Ureter (tissue), 1 donor: ENCODE data around the gene VOPP1. TPM values are rescaled to one million over a fixed set of nuclear protein-coding genes. Genes with fewer than 3 reads are reported as not detected.
"Not testable (repeated sequence)": the region's sequence is repeated elsewhere in the genome, so short reads cannot be mapped to it uniquely, and the experiment has no call there.

Experiments used
- DNase-seq: peaks from one replicate; pipeline ENCODE4 v3.0.0-alpha.2; 2020; ENCODE audit warnings: low spot score
- total RNA-seq: library from RNA; stranded (reverse); gene quantifications from one replicate; pipeline ENCODE4 v1.2.4, GENCODE V29; 2023
- donor health status: DM: yes; HTN: yes; CAD: no.

Gene VOPP1
- total RNA-seq, 1 donor from 2014 or later, result 47.1 TPM

GRCh38 chr7:55510206-55510605, 62.1 kb downstream of the VOPP1 start:
- DNase-seq, result not testable (repeated sequence)

GRCh38 chr7:55509322-55509721, 63.0 kb downstream of the VOPP1 start:
- DNase-seq, result no peak

GRCh38 chr7:55508221-55509011, 63.9 kb downstream of the VOPP1 start:
- DNase-seq, result no peak

GRCh38 chr7:55507743-55508142, 64.6 kb downstream of the VOPP1 start:
- DNase-seq, result no peak

GRCh38 chr7:55504967-55505658, 67.2 kb downstream of the VOPP1 start:
- DNase-seq, result no peak

- DNase-seq, result no peak
Observed at GRCh38 chr7:55504093-55504859, 68.0 kb downstream of the VOPP1 start.

- no peak for DNase-seq
Observed at GRCh38 chr7:55502858-55503440, 69.4 kb downstream of the VOPP1 start.

- DNase-seq, result no peak
Observed at GRCh38 chr7:55502124-55502857, 70.0 kb downstream of the VOPP1 start.

- no peak for DNase-seq
Observed at GRCh38 chr7:55501611-55502010, 70.7 kb downstream of the VOPP1 start.

- no peak for DNase-seq
Observed at GRCh38 chr7:55500117-55500756, 72.1 kb downstream of the VOPP1 start.

- DNase-seq, result no peak
Observed at GRCh38 chr7:55499591-55499990, 72.7 kb downstream of the VOPP1 start.

- DNase-seq, result no peak
Observed at GRCh38 chr7:55498770-55499169, 73.5 kb downstream of the VOPP1 start.

GRCh38 chr7:55498142-55498541, 74.2 kb downstream of the VOPP1 start:
- DNase-seq, result no peak

GRCh38 chr7:55497521-55497920, 74.8 kb downstream of the VOPP1 start:
- no peak for DNase-seq

- no peak for DNase-seq
Observed at GRCh38 chr7:55496906-55497305, 75.4 kb downstream of the VOPP1 start.

GRCh38 chr7:55494951-55495350, 77.4 kb downstream of the VOPP1 start:
- no peak for DNase-seq

- DNase-seq, result no peak
Observed at GRCh38 chr7:55493408-55493807, 78.9 kb downstream of the VOPP1 start.

- DNase-seq, result no peak
Observed at GRCh38 chr7:55491346-55491745, 81.0 kb downstream of the VOPP1 start.

GRCh38 chr7:55490099-55490498, 82.2 kb downstream of the VOPP1 start:
- no peak for DNase-seq

- no peak for DNase-seq
Observed at GRCh38 chr7:55489552-55489951, 82.8 kb downstream of the VOPP1 start.

- no peak for DNase-seq
Observed at GRCh38 chr7:55488804-55489340, 83.4 kb downstream of the VOPP1 start.
